GM20000 (cell line): ENCODE results near the gene MEIKIN.

Experiments
- DNase-seq: peaks from one replicate; pipeline ENCODE4 v3.0.0; 2012; ENCODE audit warnings: low spot score
- TF ChIP-seq, protein P1 (sequence below): IDR thresholded peaks from 2 replicates; pipeline ENCODE4 v1.5.1; 2012; ENCODE audit warnings: mild to moderate bottlenecking, control low read depth; ENCODE audit errors: extremely low read depth, missing control alignments

The MEIKIN gene

DNA sequence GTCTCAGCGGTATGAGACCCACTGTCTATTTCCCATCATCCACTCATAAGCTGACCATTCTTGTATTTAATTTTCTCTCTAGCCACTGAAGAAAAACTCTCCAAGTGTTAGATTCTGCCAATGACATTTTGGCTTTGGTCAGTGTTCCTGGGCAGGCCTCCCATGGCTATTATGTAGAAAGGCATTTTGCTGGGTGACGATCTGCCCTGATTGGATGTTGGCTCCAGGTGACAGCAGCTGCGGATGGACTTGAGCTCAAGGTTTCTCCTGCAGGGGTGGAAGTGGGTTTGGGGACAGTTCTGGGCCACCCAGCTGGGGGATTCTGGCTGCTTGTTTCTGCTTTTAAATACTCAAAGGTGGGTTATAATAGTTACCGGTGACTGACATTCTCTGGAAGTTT lies 34.4 kb upstream of the MEIKIN start:
- DNase-seq: no peak
- TF ChIP-seq, protein P1, sequence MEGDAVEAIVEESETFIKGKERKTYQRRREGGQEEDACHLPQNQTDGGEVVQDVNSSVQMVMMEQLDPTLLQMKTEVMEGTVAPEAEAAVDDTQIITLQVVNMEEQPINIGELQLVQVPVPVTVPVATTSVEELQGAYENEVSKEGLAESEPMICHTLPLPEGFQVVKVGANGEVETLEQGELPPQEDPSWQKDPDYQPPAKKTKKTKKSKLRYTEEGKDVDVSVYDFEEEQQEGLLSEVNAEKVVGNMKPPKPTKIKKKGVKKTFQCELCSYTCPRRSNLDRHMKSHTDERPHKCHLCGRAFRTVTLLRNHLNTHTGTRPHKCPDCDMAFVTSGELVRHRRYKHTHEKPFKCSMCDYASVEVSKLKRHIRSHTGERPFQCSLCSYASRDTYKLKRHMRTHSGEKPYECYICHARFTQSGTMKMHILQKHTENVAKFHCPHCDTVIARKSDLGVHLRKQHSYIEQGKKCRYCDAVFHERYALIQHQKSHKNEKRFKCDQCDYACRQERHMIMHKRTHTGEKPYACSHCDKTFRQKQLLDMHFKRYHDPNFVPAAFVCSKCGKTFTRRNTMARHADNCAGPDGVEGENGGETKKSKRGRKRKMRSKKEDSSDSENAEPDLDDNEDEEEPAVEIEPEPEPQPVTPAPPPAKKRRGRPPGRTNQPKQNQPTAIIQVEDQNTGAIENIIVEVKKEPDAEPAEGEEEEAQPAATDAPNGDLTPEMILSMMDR: no peak

GRCh38 chr5:131977212-131977604 lies 31.7 kb upstream of the MEIKIN start:
- no peak for DNase-seq
- TF ChIP-seq, protein P1: no peak

- DNase-seq: no peak
- TF ChIP-seq, protein P1: no peak
These were observed 31.1 kb upstream of the MEIKIN start for GRCh38 chr5:131976414-131977211.

DNA sequence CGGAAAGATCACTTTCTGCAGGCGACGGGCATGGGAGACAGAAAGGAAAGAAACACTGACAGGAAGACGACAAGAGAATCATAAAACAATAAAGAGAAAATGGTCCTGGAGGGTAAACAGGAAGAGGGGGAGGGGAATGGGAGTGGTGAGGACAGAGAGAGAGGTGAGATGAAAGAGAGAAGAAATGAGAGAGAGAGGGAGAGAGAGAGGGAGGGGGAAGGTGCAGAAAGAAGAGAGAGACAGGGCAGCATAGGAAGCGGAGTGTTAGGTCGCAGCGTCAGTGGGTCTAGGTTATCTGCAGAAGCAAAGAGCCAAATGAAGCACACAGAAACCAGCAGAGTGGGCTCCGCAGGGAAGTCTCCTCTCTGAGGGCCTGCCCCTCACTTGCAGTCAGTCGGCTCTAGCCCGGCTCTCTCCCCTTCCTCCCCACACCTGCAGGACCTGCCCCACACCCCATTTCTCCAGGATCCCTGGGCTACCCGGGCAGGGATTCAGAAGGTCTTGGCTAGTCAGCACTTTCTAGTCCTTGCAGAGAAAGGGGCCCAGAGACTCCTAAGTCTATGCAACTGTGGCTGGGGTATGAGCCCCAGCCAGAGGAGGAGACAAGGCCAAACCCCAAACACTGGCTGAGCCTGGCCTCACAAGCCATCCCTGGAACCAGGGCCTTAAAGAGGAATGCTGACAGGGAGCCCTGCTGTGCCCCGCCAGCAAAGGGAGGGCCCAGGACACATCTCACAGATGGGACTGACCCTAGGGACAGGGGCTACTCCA lies 29.7 kb upstream of the MEIKIN start:
- TF ChIP-seq, protein P1: no peak
- no peak for DNase-seq

GRCh38 chr5:131974622-131974955 lies 29.1 kb upstream of the MEIKIN start:
- TF ChIP-seq, protein P1: no peak
- no peak for DNase-seq

DNA sequence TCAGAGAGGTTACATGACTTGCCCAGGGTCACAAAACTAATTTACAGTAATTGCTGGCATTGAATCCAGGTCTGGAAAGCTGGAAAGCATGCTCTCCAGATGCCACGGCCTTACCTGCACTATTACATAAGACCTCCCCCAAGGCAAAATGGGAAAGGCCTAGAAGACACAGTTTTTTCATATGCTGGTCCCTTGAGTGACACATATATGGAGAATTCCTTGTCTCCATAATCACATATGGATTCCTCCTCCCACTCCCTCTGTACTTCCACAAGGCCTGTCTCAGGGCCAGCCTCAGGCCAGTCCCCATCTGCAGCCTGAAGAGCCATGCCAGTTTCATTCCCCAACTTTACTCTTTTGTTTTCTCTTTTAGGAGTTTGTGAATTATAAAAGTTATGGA lies 28.6 kb upstream of the MEIKIN start:
- TF ChIP-seq, protein P1: no peak

DNA sequence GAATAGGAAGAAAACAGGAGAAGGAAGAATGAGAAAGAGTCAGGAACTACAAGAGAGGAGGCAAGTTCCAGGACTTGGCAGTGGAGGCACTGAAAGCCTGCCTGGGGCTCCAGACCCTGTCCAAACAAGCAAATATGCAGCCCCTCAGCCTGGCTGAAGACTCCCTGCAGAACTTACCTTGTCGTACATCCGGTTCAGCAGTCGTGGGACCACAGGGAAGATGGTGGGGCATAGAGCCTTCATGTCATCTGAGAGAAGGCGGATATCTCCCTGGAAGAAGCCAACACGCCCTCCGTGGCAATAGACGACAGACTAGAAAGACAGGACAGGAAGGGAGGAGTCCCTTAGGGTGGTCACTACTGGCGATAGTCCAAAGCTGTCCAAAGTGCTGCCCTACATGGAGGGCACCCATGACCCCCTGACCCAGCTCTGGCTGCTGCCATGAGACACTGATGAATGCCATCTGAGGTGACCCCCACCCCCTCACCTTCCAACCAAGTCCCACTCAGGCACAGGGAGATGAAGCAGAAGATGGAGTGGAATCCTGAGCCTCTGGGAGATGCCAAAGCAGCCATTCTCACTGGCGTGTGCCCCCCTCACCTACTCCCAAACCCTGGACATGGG lies 27.7 kb upstream of the MEIKIN start:
- DNase-seq: no peak
- TF ChIP-seq, protein P1: no peak

More for the DNA sequence above, 28.6 kb upstream of the MEIKIN start:
- DNase-seq: no peak
